ENCODE measurements around the gene BRD3OS. TPM values are rescaled to one million over a fixed set of nuclear protein-coding genes. Genes with fewer than 3 reads are reported as not detected.
"Not testable (repeated sequence)": the region's sequence is repeated elsewhere in the genome, so short reads cannot be mapped to it uniquely, and the experiment has no call there.

Gene BRD3OS
- total and polyA plus RNA-seq, 2 donors, result 10.2 to 21.8 TPM

DNA sequence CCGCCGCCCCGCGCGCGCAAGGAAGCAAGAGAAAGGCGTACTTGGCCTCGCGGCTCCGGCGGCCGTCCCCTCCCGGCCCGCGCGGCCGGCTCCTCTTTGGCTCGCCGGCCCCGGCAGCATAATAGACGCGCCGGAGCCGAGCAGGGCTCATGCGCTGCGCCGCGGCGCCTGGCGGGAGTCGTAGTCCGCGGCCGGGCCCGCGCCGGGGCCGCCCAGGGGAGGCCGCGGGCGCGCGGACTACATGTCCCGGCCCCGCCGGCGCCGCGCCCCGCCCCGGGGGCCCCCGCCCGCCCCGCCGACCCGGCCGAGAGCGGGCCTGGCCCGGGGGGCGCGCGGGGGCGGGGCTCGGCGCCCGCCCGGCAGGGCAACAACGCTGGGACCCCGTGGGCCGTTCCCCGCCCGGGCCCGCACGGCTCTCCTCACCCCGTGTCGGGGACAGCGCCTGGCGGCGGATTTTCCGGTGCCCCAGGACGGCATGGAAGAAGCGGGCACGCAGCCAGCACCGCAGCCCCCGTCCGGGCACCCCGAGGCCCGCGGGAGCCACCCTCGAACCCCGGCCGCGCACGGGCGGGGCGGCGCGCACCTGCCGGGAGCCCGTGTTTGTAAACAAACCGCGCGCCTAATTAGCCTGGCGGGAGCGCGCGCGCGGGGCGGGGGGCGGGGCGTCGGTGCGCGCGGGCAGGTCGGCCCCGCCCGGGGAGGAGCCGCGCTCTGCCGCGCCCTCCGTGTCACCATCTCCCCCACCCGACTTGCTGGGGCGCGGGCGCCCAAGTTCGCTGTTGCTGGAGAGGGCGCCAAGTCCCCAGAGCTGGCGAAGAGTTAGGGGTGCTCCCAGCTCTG lies 42.8 kb downstream of the BRD3OS start, which contains the start of gene BRD3:
Gene BRD3, minus strand, starts transcription at position 123 of the 840 bp plus-strand sequence. CDS start 14,549 bp downstream, outside the sequence.
- Histone ChIP-seq H3K4me1 (ENCODE audit: insufficient read depth) (no peaks in the 10 kb centered on the region), H3K4me3 (ENCODE audit: low read depth, low read length) (peak within 1 kb of the TSS; percentile 95), H3K27ac (ENCODE audit: low read depth) (peak within 1 kb of the TSS; percentile 99), H3K36me3 (ENCODE audit: insufficient read depth) (no peaks in the 10 kb centered on the region)
- peak; percentile 62 for DNase-seq (ENCODE audit: extremely low spot score)
- WGBS, result under 1% methylated on average over 129 of the region's 131 CpGs

GRCh38 chr9:134068744-134069479 lies 43.6 kb downstream of the BRD3OS start:
- 8% methylated on average over 31 of the region's 31 CpGs for WGBS
- no peaks in the 10 kb centered on the region for H3K4me1 ChIP-seq (ENCODE audit: insufficient read depth)
- no peaks in the 10 kb centered on the region for H3K36me3 ChIP-seq (ENCODE audit: insufficient read depth)
- H3K27ac ChIP-seq (ENCODE audit: low read depth), result peak overlapping the region; percentile 99
- DNase-seq (ENCODE audit: extremely low spot score), result no peak
- H3K4me3 ChIP-seq (ENCODE audit: low read depth, low read length), result peak overlapping the region; percentile 95

- H3K36me3 ChIP-seq (ENCODE audit: insufficient read depth), result no peaks in the 10 kb centered on the region
- no peak overlapping the region for H3K4me3 ChIP-seq (ENCODE audit: low read depth, low read length)
- no peak overlapping the region for H3K27ac ChIP-seq (ENCODE audit: low read depth)
- H3K4me1 ChIP-seq (ENCODE audit: insufficient read depth), result no peaks in the 10 kb centered on the region
- DNase-seq (ENCODE audit: extremely low spot score), result no peak
- 69% methylated on average over 12 of the region's 12 CpGs for WGBS
Observed at GRCh38 chr9:134069480-134070399, 44.5 kb downstream of the BRD3OS start.

DNA sequence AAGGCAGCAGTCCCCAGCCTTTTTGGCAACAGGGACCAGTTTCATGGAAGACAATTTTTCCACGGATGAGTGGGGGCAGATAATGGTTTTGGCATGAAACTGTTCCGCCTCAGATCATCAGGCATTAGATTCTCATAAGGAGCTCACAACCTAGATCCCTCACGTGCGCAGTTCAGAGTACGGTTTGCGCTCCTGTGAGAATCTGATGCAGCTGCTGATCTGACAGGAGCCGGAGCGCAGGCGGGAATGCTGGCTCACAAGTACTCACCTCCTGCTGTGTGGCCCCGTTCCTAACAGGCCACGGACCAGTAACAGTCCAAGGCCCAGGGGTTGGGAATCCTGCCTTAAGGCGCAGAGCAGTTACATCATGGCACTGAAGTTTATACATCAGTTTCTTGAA lies 45.9 kb downstream of the BRD3OS start:
- Histone ChIP-seq H3K4me3 (ENCODE audit: low read depth, low read length) (no peak overlapping the region), H3K4me1 (ENCODE audit: insufficient read depth) (no peaks in the 10 kb centered on the region), H3K27ac (ENCODE audit: low read depth) (no peak overlapping the region), H3K36me3 (ENCODE audit: insufficient read depth) (no peaks in the 10 kb centered on the region)
- WGBS, result 89% methylated on average over 12 of the region's 12 CpGs
- DNase-seq (ENCODE audit: extremely low spot score), result no peak

GRCh38 chr9:134072683-134073082 lies 47.4 kb downstream of the BRD3OS start:
- not testable (repeated sequence) for H3K36me3 ChIP-seq (ENCODE audit: insufficient read depth); DNase-seq (ENCODE audit: extremely low spot score); H3K27ac ChIP-seq (ENCODE audit: low read depth); H3K4me1 ChIP-seq (ENCODE audit: insufficient read depth); H3K4me3 ChIP-seq (ENCODE audit: low read depth, low read length)
- 83% methylated on average over 7 of the region's 7 CpGs for WGBS

GRCh38 chr9:134073500-134073899 lies 48.2 kb downstream of the BRD3OS start:
- Histone ChIP-seq H3K27ac (ENCODE audit: low read depth) (no peak overlapping the region), H3K4me3 (ENCODE audit: low read depth, low read length) (no peak overlapping the region), H3K4me1 (ENCODE audit: insufficient read depth) (no peaks in the 10 kb centered on the region), H3K36me3 (ENCODE audit: insufficient read depth) (no peaks in the 10 kb centered on the region)
- no peak for DNase-seq (ENCODE audit: extremely low spot score)
- 72% methylated on average over 6 of the region's 6 CpGs for WGBS

DNA sequence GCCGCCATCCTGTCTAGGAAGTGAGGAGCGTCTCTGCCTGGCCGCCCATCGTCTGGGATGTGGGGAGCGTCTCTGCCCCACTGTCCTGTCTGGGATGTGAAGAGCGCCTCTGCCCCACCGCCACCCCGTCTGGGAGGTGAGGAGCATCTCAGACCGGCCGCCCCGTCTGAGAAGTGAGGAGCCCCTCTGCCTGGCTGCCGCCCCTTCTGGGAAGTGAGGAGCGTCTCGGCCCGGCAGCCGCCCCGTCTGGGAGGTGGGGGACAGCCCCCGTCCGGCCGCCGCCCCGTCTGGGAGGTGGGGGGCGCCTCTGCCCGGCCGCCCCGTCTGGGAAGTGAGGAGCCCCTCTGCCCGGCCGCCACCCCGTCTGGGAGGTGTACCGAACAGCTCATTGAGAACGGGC lies 50.4 kb downstream of the BRD3OS start:
- not testable (repeated sequence) for H3K36me3 ChIP-seq (ENCODE audit: insufficient read depth); H3K4me1 ChIP-seq (ENCODE audit: insufficient read depth); H3K4me3 ChIP-seq (ENCODE audit: low read depth, low read length); DNase-seq (ENCODE audit: extremely low spot score); H3K27ac ChIP-seq (ENCODE audit: low read depth)
- 89% methylated on average over 31 of the region's 31 CpGs for whole genome bisulfite sequencing

- DNase-seq (ENCODE audit: extremely low spot score), result no peak
- Histone ChIP-seq H3K4me1 (ENCODE audit: insufficient read depth) (no peaks in the 10 kb centered on the region), H3K4me3 (ENCODE audit: low read depth, low read length) (no peak overlapping the region), H3K36me3 (ENCODE audit: insufficient read depth) (no peaks in the 10 kb centered on the region), H3K27ac (ENCODE audit: low read depth) (no peak overlapping the region)
- 0% methylated on average over 1 of the region's 1 CpG for WGBS
Observed at GRCh38 chr9:134076644-134077043, 51.4 kb downstream of the BRD3OS start.

Other genes starting within 250 kb of the BRD3OS start
- gene VAV2, start 33.2 kb upstream of the BRD3OS start, total RNA-seq, result 9.8 TPM
- gene VAV2, start 33.2 kb upstream of the BRD3OS start, polyA plus RNA-seq, result 13.7 TPM
- 11.6 TPM for gene BRD3, start 42.5 kb downstream of the BRD3OS start, total RNA-seq
- 20.2 TPM for gene BRD3, start 42.5 kb downstream of the BRD3OS start, polyA plus RNA-seq
- 12.3 TPM for gene WDR5, start 110.6 kb downstream of the BRD3OS start, total RNA-seq
- 25.8 TPM for gene WDR5, start 110.6 kb downstream of the BRD3OS start, polyA plus RNA-seq
- gene RNU6ATAC, start 139.1 kb downstream of the BRD3OS start, total RNA-seq, result not detected
- gene RNU6ATAC, start 139.1 kb downstream of the BRD3OS start, polyA plus RNA-seq, result not detected